Glomerular visceral epithelial cell (primary cell): Measurements from ENCODE around the gene USP21.
A peak's percentile ranks its signal among the peaks of the same experiment; 100 is the strongest.
"Not testable (repeated sequence)": the region's sequence is repeated elsewhere in the genome, so short reads cannot be mapped to it uniquely, and the experiment has no call there.

ENCODE experiments used
- DNase-seq: peaks from one replicate; pipeline ENCODE4 v3.0.0-alpha.2; 2016; ENCODE audit errors: extremely low spot score

The USP21 gene, protein sequence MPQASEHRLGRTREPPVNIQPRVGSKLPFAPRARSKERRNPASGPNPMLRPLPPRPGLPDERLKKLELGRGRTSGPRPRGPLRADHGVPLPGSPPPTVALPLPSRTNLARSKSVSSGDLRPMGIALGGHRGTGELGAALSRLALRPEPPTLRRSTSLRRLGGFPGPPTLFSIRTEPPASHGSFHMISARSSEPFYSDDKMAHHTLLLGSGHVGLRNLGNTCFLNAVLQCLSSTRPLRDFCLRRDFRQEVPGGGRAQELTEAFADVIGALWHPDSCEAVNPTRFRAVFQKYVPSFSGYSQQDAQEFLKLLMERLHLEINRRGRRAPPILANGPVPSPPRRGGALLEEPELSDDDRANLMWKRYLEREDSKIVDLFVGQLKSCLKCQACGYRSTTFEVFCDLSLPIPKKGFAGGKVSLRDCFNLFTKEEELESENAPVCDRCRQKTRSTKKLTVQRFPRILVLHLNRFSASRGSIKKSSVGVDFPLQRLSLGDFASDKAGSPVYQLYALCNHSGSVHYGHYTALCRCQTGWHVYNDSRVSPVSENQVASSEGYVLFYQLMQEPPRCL

GRCh38 chr1:161159087-161159912 lies at the start of gene USP21:
USP21 (plus strand) TSS chr1:161159500; CDS start chr1:161160641, 1,141 bp downstream.
- DNase-seq = peak; percentile 91

GRCh38 chr1:161111117-161111516 lies 48.2 kb upstream of the USP21 start:
- DNase-seq = no peak

GRCh38 chr1:161111527-161111926 lies 47.8 kb upstream of the USP21 start:
- DNase-seq = no peak

- DNase-seq = no peak
Observed at GRCh38 chr1:161113915-161114314, 45.4 kb upstream of the USP21 start.

DNA sequence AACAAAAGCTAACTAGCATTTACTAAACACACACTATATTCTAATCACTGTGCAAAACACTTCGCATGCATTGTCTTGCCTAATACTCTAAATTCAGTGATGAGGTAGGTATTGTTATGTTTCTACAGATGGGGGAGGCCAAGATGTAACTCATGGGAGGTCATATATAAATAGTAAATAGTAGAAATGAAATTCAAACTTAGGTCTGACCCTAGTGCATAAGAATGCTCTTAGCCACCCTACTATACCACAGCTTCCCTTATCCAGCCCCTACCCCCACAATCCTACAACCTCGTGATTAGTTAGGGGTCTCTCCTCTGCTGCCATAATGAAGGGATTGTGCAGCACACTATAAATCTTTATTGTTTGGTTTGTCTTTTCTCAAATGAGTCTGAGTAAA lies 44.7 kb upstream of the USP21 start:
- no peak for DNase-seq

GRCh38 chr1:161115132-161115711 lies 44.1 kb upstream of the USP21 start:
- peak; percentile 92 for DNase-seq

DNA sequence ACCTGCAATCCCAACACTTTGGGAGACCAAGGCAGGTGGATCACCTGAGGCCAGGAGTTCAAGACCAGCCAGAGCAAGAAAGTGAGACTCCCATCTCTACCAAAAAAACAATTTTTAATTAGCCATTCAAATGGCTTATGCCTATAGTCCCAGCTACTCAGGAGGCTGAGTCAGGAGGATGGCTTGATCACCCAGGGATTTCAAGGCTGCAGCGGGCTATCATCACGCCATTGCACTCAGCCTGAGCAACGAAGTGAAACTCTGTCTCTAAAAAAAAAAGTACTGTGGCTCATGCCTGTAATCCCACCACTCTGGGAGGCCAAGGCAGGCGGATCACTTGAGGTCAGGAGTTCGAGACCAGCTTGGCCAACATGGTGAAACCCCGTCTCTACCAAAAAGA lies 43.3 kb upstream of the USP21 start:
- DNase-seq = not testable (repeated sequence)

DNA sequence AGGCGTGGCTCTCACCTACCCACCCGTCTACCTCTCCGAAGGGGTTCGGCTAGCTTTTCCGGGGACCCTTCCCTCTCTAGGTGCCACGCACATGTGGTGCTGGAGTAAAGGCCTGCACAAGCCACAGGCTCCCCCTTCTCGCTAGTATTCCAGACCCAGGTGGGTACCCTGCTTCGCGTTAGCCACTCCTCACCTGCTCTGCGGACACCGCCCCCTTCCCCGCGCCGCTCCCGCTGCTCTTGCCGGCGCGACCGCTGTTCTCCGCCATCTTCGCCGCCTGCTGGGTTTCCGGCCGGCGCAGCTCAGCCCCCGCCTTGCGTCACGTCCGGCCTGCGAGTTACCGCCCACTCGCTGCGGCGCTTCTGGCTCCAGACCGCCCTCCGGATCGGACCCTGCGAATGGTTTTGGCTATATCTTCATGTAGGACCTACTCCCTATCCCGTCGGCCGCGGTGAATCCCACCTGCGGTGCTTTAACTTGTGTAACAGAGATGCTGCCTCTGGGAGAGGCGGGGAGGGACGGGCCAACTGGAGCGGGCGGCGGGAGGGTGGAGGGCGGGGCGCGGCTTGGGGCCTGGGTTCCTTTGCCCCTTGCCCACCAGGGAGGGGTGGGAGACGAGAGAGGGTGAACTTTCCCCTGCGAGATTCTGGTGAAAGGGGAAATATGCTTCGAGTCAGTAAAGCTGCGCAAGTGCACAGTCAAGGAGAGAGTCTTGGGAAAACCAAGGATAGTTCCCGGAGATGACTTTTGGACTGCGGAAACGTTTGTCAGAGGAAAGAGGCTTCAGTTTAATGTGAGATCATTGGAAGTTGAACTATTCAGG lies 41.3 kb upstream of the USP21 start, which contains the start of the genes NIT1 and PFDN2:
TSS of gene NIT1 (plus strand) at position 347 of the 823 bp plus-strand sequence. CDS start at position 419, 72 bp downstream.
TSS of gene PFDN2 (minus strand) at position 279 of the 823 bp plus-strand sequence. CDS start at position 268, 11 bp downstream.
- DNase-seq = peak; percentile 87

DNA sequence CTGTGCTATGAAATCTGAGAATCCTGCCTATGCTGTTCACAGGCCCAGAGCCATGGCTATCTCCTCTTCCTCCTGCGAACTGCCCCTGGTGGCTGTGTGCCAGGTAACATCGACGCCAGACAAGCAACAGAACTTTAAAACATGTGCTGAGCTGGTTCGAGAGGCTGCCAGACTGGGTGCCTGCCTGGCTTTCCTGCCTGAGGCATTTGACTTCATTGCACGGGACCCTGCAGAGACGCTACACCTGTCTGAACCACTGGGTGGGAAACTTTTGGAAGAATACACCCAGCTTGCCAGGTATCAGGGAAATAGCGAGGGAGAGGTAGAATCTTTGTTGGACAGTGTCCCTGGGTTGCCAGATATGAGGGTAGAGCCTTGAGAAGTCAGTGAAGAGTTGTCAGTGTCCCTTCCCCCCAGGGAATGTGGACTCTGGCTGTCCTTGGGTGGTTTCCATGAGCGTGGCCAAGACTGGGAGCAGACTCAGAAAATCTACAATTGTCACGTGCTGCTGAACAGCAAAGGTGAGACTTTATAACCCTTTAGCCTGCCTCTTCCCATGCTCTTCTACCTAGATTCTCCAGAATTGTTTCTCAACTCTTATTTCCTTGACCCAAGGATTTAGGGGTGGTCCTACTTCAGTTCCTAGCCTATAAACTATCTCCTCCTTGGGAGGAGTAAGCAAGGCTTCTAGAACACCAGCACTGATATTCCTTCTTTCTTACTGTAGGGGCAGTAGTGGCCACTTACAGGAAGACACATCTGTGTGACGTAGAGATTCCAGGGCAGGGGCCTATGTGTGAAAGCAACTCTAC lies 40.0 kb upstream of the USP21 start:
- peak; percentile 69 for DNase-seq

GRCh38 chr1:161121042-161121650 lies 38.2 kb upstream of the USP21 start:
- DNase-seq = no peak

DNA sequence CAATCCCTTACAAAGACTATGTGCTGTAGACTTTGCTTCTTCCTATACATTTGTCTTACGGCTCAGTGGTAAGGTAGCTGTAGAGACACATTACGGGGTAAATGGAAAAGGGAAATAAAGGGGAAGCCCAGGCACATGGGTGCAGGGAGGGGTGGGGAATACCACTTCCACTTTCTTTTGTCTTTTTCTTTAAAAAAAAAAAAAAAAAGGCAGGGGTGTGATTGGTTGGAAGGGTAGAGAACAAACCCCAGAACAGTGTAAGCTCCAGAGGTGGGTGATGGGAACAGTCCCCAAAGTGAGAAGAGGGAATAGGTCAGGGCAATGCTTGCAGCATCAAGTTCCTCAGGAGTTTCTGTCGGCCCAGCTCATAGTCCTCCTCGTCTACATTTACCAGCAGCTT lies 37.5 kb upstream of the USP21 start:
- no peak for DNase-seq

GRCh38 chr1:161122967-161123366 lies 36.3 kb upstream of the USP21 start:
- no peak for DNase-seq

DNA sequence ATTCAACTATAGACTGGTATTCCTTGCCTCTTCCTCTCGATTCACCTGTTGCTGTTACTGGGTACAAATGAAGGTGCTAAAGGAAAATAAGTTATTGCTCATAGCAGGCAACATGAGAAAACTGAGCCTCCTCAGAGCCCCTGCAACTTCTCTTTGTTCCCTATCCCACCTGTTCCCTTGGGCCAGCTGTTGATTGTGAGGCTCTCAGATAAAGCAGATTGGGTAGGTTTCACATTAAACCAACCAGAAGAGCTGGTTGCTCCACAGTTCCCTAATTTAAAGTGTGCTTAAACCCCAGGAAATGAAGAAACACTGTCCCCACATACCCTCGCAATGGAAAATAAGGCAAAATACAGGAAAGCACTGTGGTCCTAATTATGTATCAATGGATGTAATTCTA lies 31.7 kb upstream of the USP21 start:
- DNase-seq = no peak

DNA sequence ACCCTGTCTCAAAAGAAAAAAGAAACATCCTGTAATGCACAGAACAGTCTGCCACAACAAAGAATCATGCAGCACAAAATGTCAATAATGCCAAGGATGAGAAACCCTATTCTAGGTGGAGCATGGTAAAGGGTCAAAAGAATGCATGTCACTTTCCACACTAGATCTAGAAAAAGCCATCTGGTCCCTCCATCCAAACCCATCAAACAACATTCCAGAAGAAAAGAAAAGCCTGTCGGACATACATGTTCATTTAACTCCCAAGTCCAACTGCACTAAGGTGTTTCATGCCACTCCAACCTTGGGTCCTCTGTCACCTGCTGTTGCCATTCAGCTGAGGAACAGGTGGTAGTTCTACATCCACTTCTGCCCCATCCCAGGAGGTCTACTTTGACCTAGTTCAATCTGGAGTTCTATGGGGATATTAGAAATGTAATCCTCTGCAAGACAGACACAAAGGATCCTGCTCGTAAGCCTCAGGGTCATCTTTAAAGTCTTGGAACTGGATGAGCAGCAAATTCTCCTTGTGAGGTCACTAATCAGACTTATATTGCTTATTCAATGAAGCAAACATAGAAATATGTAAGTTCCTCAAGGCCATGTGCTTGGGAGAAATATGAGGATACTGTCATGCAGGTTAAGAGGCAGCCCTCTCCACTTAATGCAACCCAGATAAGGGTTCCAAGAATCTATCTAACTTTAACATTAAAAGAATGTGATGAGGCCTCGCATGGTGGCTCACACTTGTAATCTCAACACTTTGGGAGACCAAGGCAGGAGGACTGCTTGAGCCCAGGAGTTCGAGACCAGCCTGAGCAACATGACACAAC lies 30.5 kb upstream of the USP21 start:
- no peak for DNase-seq

GRCh38 chr1:161130266-161130665 lies 29.0 kb upstream of the USP21 start:
- DNase-seq = no peak

DNA sequence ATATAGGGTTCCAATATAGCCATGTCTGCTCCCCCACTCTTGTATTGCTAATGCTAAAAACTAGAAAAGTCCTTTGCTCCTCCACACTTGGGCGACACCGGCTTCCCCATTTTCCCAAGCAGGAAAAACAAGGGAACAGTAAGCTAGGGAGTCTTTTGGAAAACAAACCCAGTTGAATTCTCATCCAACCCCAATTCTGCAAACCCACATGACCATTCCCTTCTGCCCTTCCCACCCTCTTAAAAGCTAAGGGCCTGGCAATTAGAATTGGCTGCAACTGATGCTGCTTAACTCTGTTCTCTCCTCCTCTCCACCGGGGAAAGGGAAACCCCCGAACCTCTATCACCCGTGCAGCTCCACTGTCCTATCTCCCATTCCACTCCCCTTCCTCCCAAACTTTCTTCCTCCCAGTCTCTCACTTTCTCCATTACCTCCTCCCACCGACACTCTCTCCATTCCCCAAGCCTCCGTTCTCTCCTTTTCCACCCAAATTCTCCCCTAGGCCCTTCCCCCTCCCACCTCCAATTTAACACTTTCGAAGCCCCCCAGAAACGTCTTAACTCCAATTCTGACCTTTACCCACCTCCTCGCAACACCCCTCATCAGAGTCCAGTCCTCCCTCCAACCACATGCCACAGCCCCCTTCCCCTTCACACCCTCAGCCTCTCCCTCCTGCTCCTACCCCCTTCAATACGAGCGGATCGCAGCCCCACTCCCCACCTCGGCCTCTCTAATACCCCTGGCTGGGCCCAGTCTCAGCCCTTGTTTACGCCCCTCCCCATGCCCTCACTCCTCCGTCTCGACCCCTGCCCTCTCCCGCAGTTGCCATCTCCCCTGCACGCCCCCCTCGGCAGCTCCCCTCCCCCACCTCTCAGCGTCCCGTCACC lies 27.5 kb upstream of the USP21 start:
- DNase-seq = no peak

GRCh38 chr1:161132410-161133219 lies 26.7 kb upstream of the USP21 start, which contains the start of gene DEDD:
DEDD (minus strand) TSS chr1:161132667; CDS start chr1:161124462, 8,205 bp downstream.
- peak; percentile 98 for DNase-seq
